HEK293T (cell line): ENCODE measurements around the gene TRMT6.

Source experiments
- FOXA1 ChIP-seq: fragments of 450-650 bp; IDR thresholded peaks from 2 replicates; pipeline ENCODE4 v1.6.1; 2016; ENCODE audit warnings: mild to moderate bottlenecking
- FOXK2 ChIP-seq: fragments of 450-650 bp; IDR thresholded peaks from 2 replicates; pipeline ENCODE4 v1.6.1; 2016; ENCODE audit warnings: mild to moderate bottlenecking
- FOXM1 ChIP-seq: fragments of 450-650 bp; IDR thresholded peaks from 2 replicates; pipeline ENCODE4 v1.6.1; 2017; ENCODE audit warnings: mild to moderate bottlenecking, borderline replicate concordance
- LEF1 ChIP-seq: fragments of 450-650 bp; IDR thresholded peaks from 2 replicates; pipeline ENCODE4 v1.6.1; 2017; ENCODE audit warnings: mild to moderate bottlenecking, borderline replicate concordance
- SUZ12 ChIP-seq: fragments of 450-650 bp; IDR thresholded peaks from 2 replicates; pipeline ENCODE4 v1.6.1; 2016; ENCODE audit warnings: mild to moderate bottlenecking
- TARDBP ChIP-seq: fragments of 450-650 bp; IDR thresholded peaks from 2 replicates; pipeline ENCODE4 v1.6.1; 2016
- TF ChIP-seq, protein P1 (sequence below): fragments of 450-650 bp; IDR thresholded peaks from 2 replicates; pipeline ENCODE4 v1.6.1; 2016

DNA sequence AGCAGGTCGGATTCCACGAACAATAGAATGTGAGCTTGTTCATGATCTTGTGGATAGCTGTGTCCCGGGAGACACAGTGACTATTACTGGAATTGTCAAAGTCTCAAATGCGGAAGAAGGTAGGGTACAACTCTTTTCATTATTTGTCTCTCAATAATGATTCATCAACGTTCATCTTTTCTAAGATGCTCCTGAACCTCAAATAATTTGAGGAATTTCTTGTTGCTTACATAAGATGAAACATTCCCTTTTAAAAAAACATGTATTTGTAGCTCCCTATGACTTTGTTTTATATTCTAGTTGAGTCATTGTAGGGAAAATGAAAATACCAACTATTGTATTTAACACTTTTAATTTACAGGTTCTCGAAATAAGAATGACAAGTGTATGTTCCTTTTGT, 17.1 kb upstream of the TRMT6 start:
- TF ChIP-seq FOXM1 (no peak), TARDBP (no peak), LEF1 (no peak), FOXA1 (no peak), FOXK2 (no peak), SUZ12 (no peak)
- TF ChIP-seq, protein P1, sequence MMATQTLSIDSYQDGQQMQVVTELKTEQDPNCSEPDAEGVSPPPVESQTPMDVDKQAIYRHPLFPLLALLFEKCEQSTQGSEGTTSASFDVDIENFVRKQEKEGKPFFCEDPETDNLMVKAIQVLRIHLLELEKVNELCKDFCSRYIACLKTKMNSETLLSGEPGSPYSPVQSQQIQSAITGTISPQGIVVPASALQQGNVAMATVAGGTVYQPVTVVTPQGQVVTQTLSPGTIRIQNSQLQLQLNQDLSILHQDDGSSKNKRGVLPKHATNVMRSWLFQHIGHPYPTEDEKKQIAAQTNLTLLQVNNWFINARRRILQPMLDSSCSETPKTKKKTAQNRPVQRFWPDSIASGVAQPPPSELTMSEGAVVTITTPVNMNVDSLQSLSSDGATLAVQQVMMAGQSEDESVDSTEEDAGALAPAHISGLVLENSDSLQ = no peak
